ENCODE measurements around the gene POU6F2. TPM values are rescaled to one million over a fixed set of nuclear protein-coding genes. Genes with fewer than 3 reads are reported as not detected.

The POU6F2 gene
- total and polyA plus RNA-seq, 2 donors (not counting 1 experiment from before 2014, with no cell fraction given): 0.47 TPM; not detected in 1

DNA sequence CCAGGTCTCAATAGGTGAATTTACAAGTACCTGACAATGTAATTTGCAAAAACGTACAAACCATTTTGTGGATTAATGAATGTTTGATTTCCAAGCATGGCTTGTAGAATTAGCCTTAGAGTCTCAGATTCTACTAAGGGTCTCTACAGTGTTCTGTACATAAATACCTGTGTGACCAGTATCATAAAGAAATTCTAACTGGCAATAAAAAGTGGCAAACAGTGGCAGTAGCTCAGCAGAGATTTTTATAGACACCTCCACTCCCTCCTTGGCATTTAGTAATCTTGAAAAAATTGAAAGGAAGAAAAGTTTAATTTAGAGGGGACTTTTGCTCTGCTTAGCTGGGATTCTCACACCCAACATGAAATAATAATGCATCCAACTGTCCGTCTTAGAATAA is 220.8 kb downstream of the POU6F2 start:
- no peaks in the 10 kb centered on the region for H3K36me3 ChIP-seq (replicated peaks in 1 of 2; ENCODE audit: control extremely low read depth in 1 of 2, control insufficient read depth in 1 of 2, extremely low read depth in 1 of 2, insufficient read depth in 2 of 2, low read length in 1 of 2)
- TF ChIP-seq, protein P1, sequence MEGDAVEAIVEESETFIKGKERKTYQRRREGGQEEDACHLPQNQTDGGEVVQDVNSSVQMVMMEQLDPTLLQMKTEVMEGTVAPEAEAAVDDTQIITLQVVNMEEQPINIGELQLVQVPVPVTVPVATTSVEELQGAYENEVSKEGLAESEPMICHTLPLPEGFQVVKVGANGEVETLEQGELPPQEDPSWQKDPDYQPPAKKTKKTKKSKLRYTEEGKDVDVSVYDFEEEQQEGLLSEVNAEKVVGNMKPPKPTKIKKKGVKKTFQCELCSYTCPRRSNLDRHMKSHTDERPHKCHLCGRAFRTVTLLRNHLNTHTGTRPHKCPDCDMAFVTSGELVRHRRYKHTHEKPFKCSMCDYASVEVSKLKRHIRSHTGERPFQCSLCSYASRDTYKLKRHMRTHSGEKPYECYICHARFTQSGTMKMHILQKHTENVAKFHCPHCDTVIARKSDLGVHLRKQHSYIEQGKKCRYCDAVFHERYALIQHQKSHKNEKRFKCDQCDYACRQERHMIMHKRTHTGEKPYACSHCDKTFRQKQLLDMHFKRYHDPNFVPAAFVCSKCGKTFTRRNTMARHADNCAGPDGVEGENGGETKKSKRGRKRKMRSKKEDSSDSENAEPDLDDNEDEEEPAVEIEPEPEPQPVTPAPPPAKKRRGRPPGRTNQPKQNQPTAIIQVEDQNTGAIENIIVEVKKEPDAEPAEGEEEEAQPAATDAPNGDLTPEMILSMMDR (IDR thresholded peaks at IDR 0.05): no peak
- no peak for TF ChIP-seq EZH2 (IDR thresholded peaks at IDR 0.05; ENCODE audit: borderline replicate concordance, insufficient read depth, low read depth, low read length, poor library complexity, severe bottlenecking)
- H3K79me2 ChIP-seq (ENCODE audit: control insufficient read depth, insufficient read depth, low read length): no peaks in the 10 kb centered on the region
- no peak overlapping the region for H2AFZ ChIP-seq (ENCODE audit: insufficient read depth, low read depth, low read length, poor library complexity, severe bottlenecking)
- no peak overlapping the region for H3K4me2 ChIP-seq (replicated peaks; ENCODE audit: low read depth, low read length, poor library complexity, severe bottlenecking)
- Mint-ChIP-seq H3K27ac (no peak overlapping the region), H3K4me1 (no peaks in the 10 kb centered on the region), H3K4me3 (no peak overlapping the region), H3K9me3 (ENCODE audit: insufficient read depth) (no peaks in the 10 kb centered on the region), H3K27me3 (peaks cover 4% of the 10 kb centered on the region)
- no peak overlapping the region for H3K4me3 ChIP-seq (ENCODE audit: control extremely low read depth in 1 of 5, extremely low read depth in 1 of 5, insufficient read depth in 1 of 5, low read depth in 2 of 5, low read length in 4 of 5)
- DNase-seq (no peak), ATAC-seq (ENCODE audit: low read depth) (no peak)
- WGBS (ENCODE audit: insufficient coverage): no CpG with 5 or more reads among the region's 2 CpGs
- intact Hi-C loops (cut with micrococcal nuclease): no loop called here
- ChIA-PET POLR2A (no interaction called here), CTCF (no interaction called here)
- H3K9me3 ChIP-seq (ENCODE audit: control extremely low read depth in 1 of 3, control insufficient read depth in 2 of 3, insufficient read depth in 1 of 3, low read length in 2 of 3): no peaks in the 10 kb centered on the region
- H3K9ac ChIP-seq (ENCODE audit: low read length): no peak overlapping the region
- no peaks in the 10 kb centered on the region for H3K4me1 ChIP-seq (ENCODE audit: control insufficient read depth in 2 of 2, insufficient read depth in 2 of 2, low read length in 2 of 2)
- peaks cover 0 to 4% (median 0%) of the 10 kb centered on the region in 4 experiments for H3K27me3 ChIP-seq (replicated peaks in 1 of 4; ENCODE audit: control extremely low read depth in 1 of 4, control insufficient read depth in 3 of 4, insufficient read depth in 4 of 4, low read length in 3 of 4)
- H3K27ac ChIP-seq (ENCODE audit: low read length in 2 of 2): no peak overlapping the region
- H4K20me1 ChIP-seq (ENCODE audit: control insufficient read depth, insufficient read depth, low read length, poor library complexity, severe bottlenecking): no peaks in the 10 kb centered on the region

DNA sequence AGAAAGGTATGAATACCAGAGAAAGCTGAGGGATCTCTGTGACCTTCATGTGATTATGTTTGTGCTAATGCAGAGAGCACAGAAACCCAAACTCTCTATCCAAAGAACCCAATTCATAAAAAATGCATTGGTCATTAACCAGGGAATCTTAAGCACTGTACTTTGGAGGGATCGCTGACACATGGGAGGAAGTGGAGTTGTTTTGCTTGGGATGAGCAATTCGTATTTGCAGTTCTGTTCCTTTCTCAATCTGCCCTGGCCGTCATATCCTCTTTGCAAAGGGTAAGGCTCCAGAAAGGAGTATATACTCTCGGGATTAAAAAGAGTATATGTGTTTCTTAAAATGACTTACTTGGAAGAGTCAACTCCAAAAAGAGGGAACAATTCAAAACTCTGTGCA is 221.3 kb downstream of the POU6F2 start:
- Histone ChIP-seq H3K9me3 (ENCODE audit: control extremely low read depth in 1 of 3, control insufficient read depth in 2 of 3, insufficient read depth in 1 of 3, low read length in 2 of 3) (no peaks in the 10 kb centered on the region), H3K4me2 (replicated peaks; ENCODE audit: low read depth, low read length, poor library complexity, severe bottlenecking) (no peak overlapping the region), H3K36me3 (replicated peaks in 1 of 2; ENCODE audit: control extremely low read depth in 1 of 2, control insufficient read depth in 1 of 2, extremely low read depth in 1 of 2, insufficient read depth in 2 of 2, low read length in 1 of 2) (no peaks in the 10 kb centered on the region), H2AFZ (ENCODE audit: insufficient read depth, low read depth, low read length, poor library complexity, severe bottlenecking) (no peak overlapping the region), H3K27me3 (replicated peaks in 1 of 4; ENCODE audit: control extremely low read depth in 1 of 4, control insufficient read depth in 3 of 4, insufficient read depth in 4 of 4, low read length in 3 of 4) (peaks cover 0 to 4% (median 0%) of the 10 kb centered on the region in 4 experiments), H3K4me1 (ENCODE audit: control insufficient read depth in 2 of 2, insufficient read depth in 2 of 2, low read length in 2 of 2) (no peaks in the 10 kb centered on the region), H3K27ac (ENCODE audit: low read length in 2 of 2) (no peak overlapping the region), H3K4me3 (ENCODE audit: control extremely low read depth in 1 of 5, extremely low read depth in 1 of 5, insufficient read depth in 1 of 5, low read depth in 2 of 5, low read length in 4 of 5) (no peak overlapping the region), H3K79me2 (ENCODE audit: control insufficient read depth, insufficient read depth, low read length) (no peaks in the 10 kb centered on the region), H3K9ac (ENCODE audit: low read length) (no peak overlapping the region), H4K20me1 (ENCODE audit: control insufficient read depth, insufficient read depth, low read length, poor library complexity, severe bottlenecking) (no peaks in the 10 kb centered on the region)
- ATAC-seq (ENCODE audit: low read depth) (no peak), DNase-seq (no peak)
- Mint-ChIP-seq H3K4me1 (no peaks in the 10 kb centered on the region), H3K27me3 (peaks cover 4% of the 10 kb centered on the region), H3K4me3 (no peak overlapping the region), H3K27ac (no peak overlapping the region), H3K9me3 (ENCODE audit: insufficient read depth) (no peaks in the 10 kb centered on the region)
- WGBS (ENCODE audit: insufficient coverage): 100% methylated on average over 2 of the region's 4 CpGs
- CTCF ChIA-PET: no interaction called here
- TF ChIP-seq, protein P1 (IDR thresholded peaks at IDR 0.05): no peak
- no peak for TF ChIP-seq EZH2 (IDR thresholded peaks at IDR 0.05; ENCODE audit: borderline replicate concordance, insufficient read depth, low read depth, low read length, poor library complexity, severe bottlenecking)
- POLR2A ChIA-PET: no interaction called here
- intact Hi-C loops (cut with micrococcal nuclease): no loop called here
